H1 (cell line): ENCODE measurements around the gene TEX30. TPM values are rescaled to one million over a fixed set of nuclear protein-coding genes. Genes with fewer than 3 reads are reported as not detected.

Experiments used
- BACH1 ChIP-seq: IDR thresholded peaks from 2 replicates; pipeline ENCODE4 v1.6.1; 2012; ENCODE audit warnings: low read length, improper control_type of control experiment
- CHD2 ChIP-seq: IDR thresholded peaks from 2 replicates; pipeline ENCODE4 v1.6.1; 2012; ENCODE audit warnings: low read length, improper control_type of control experiment
- EP300 ChIP-seq, 2 experiments: IDR thresholded peaks; 1 replicate in 1 of 2; 2 replicates in 1 of 2; pipeline ENCODE4 v1.6.1; 2011 to 2012; ENCODE audit warnings: low read depth in 2 of 2, low read length in 2 of 2, mild to moderate bottlenecking in 2 of 2, borderline replicate concordance in 1 of 2, inconsistent platforms in 1 of 2, moderate library complexity in 1 of 2
- GTF2F1 ChIP-seq: IDR thresholded peaks from 2 replicates; pipeline ENCODE4 v1.6.1; 2012; ENCODE audit warnings: low read depth, low read length, improper control_type of control experiment, borderline replicate concordance
- NRF1 ChIP-seq: IDR thresholded peaks from 2 replicates; pipeline ENCODE4 v1.6.1; 2011; ENCODE audit warnings: mild to moderate bottlenecking, low read depth, low read length, improper control_type of control experiment
- PHF8 ChIP-seq: fragments of 200-600 bp; sonication (generic); conservative IDR thresholded peaks from 2 replicates; pipeline ENCODE4 v1.7.1; 2012; ENCODE audit warnings: low read depth, mild to moderate bottlenecking, inconsistent platforms, low read length, moderate library complexity
- POU5F1 ChIP-seq: IDR thresholded peaks from 2 replicates; pipeline ENCODE4 v1.6.1; 2011; ENCODE audit warnings: low read depth, mild to moderate bottlenecking, low read length, moderate library complexity
- SIN3A ChIP-seq, 2 experiments: IDR thresholded peaks in 1 of 2; conservative IDR thresholded peaks in 1 of 2; 2 replicates each; pipeline ENCODE4 v1.6.1; 2011 to 2012; ENCODE audit warnings: low read length in 2 of 2, improper control_type of control experiment in 1 of 2, low read depth in 1 of 2, mild to moderate bottlenecking in 1 of 2
- polyA plus RNA-seq, 7 experiments: library from polyadenylated mRNA; depleted of rRNA in 3 of 7; stranded (reverse) in 5 of 7; unstranded in 2 of 7; fragments of >200 nt in 5 of 7; fragments of 200-250 nt in 2 of 7; gene quantifications; 1 replicate in 5 of 7; 2 replicates in 1 of 7; 4 replicates in 1 of 7; pipeline versions ENCODE4 v1.2.1 to v1.2.3, GENCODE V29; 2011 to 2013; ENCODE audit warnings: missing spikeins in 2 of 7, mixed read lengths in 2 of 7
- total RNA-seq: library from RNA; stranded (reverse); fragmentation: NEBNext Ultra II Directional; extraction: Animal tissue kit (Norgen Biotek cat#: 25700); gene quantifications from 2 replicates; pipeline ENCODE4 v1.2.1, GENCODE V29; 2021

Gene TEX30
- total and polyA plus RNA-seq, 2 of the 8 experiments (the other 6 are each of a cell fraction or from before 2014, with no cell fraction given): 6.5 to 10.3 TPM

DNA sequence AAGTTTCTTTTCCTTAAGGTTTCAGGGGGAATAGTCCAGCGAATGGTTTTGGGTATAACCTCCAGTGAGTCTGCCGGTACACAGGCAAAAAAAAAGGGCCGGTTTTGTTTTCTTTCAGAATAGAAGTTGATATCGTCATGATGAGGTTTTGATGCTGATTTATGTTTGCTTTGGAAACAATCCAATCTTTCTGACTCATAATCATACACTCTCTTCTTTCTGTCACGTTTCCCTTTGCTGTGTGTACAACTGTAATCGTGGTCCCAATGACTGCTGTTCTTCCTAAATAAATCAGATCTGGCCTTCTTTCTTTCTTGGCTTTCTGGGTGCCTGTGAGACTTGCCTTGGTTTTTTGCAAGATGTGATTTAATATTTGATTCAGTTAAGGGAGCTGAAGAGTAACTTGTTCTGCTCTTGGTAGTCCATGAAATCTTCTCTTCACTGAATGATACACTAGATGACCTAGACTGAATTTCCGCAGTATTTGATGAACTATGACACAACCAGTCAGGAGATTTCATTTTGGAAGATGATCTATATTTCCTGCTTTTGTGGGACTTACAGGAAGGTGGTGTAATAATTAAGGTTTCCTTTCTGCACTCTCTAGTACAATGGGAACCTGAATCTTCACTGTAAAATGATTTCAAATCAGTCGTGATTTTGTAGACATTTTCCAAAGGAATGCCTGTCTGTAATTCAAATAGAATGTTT, 43.9 kb downstream of the TEX30 start (continued):
- TF ChIP-seq SIN3A (conservative IDR thresholded peaks at IDR 0.05 in 1 of 2, IDR thresholded peaks at IDR 0.05 in 1 of 2; ENCODE audit: low read depth in 1 of 2, low read length in 2 of 2) (no peak), POU5F1 (no peak), PHF8 (no peak), GTF2F1 (no peak), CHD2 (no peak), NRF1 (no peak), EP300 (IDR thresholded peaks at IDR 0.05; ENCODE audit: borderline replicate concordance in 1 of 2, low read depth in 2 of 2, low read length in 2 of 2) (no peak), BACH1 (no peak)
